NCI-H748 (cell line): ENCODE data around the gene ZNF473.

Experiments
- DNase-seq: peaks from one replicate; lab custom pipeline; 2025; ENCODE audit not compliant: unreplicated experiment; lab: John Stamatoyannopoulos, UW

Gene ZNF473

GRCh38 chr19:50003254-50003788, 22.5 kb upstream of the ZNF473 start:
- DNase-seq: no peak

DNA sequence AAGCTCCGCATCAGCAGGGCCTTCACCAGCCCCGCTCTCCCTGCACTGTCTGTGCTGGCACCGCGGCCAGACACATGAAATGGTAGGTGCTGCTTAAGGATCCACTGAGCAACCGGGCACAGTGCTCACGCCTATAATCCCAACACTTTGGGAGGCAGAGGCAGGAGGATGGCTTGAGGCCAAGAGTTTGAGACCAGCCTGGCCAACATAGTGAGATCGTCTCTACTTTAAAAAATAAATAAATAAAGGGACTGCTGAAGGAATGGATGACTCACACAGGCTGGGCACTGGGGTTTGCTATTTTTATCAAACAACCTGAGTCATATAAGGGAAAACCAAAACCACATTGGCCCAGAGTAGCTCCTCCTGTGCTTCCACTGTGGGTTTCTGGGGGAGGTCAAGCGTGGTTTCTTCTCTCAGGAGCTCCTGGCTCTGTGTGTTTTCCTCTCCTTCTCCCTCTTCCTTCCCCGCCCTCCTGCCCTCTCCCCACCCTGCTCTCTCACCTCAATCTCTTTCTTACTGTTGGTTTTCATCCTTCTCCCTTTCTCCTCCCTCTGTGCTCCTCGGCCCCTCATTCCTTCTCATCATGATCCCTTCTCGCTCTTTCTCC, 21.9 kb upstream of the ZNF473 start:
- DNase-seq: no peak

DNA sequence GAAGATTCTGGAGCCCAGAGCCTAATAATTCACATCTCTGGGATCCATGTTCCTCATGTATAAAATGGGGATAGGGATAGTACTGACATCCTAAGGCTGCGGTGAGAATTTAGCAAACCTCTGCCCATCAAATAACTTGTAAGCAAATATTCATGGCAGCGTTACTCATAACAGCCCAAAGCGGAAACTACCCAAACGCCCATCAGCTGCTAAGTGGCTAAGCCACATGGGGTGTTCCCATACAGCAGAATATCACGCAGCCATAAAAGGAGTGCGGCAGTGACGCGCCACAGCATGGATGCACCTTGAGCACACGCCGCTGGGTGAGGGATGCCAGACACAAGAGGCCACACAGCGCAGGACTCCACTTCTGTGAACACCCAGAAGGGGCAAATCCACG, 20.4 kb upstream of the ZNF473 start:
- no peak for DNase-seq

DNA sequence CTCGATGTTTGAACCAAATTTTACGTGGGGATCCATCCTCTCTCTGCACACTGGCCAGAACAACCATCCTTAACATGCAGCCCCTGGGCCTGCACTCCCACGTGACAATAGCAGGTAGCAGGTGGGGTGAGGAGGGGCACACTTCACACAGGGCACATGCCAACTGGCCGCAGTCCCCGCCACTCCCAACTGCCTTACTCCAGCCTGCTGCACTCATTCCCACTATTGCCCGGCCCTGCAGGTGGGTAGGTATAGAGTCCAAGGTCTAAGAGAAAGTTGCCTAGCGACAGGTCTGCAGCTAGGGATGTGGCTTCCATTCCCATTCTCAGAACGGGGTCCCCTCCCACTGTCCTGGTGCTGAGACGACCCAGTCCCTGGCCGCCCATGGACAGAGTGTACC, 18.6 kb upstream of the ZNF473 start:
- no peak for DNase-seq

GRCh38 chr19:50007947-50008346, 17.9 kb upstream of the ZNF473 start:
- DNase-seq: no peak

- no peak for DNase-seq
Observed at GRCh38 chr19:50008532-50008931, 17.3 kb upstream of the ZNF473 start.

GRCh38 chr19:50016225-50016807, 9.5 kb upstream of the ZNF473 start:
- no peak for DNase-seq

DNA sequence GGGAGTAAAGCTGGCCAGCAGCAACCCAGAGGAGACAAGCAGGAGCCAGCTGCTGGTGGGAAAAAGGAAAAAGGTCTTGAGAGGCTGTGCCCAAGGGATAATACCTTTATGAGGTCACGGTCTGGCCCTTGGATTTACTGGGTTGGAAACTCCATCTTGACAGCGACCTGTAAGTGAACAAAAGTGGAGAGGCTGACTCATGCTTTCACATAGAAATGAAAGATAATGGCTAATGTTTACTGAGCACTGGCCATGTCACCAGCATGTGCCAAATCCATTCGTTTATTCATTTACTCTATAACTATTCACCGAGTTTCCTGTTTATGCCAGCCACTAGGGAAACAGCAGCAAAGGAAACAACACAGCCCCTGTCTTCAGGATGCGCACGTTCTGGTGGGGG, 5.3 kb upstream of the ZNF473 start:
- no peak for DNase-seq

DNA sequence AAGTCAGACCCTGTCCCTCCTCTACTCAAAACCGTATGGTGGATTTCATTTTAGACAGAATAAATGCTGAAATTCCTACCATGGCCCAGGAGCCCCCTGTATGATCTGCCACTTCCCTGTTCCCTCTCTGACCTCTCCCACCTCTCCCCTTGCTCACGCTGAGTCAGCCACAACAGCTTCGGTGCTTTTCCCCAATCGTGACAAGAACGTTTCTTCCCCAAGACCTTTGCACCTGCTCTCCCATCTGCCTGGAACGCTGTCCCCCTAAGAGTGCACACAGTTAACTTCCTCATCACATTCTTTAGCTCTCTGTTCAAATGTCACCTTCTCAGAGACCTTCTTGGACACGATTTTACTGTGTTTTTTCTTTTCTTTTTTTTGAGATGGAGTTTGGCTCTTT, 3.0 kb upstream of the ZNF473 start:
- DNase-seq: no peak

- peak; percentile 62 for DNase-seq
Observed at GRCh38 chr19:50024719-50025021, 1.1 kb upstream of the ZNF473 start.

DNA sequence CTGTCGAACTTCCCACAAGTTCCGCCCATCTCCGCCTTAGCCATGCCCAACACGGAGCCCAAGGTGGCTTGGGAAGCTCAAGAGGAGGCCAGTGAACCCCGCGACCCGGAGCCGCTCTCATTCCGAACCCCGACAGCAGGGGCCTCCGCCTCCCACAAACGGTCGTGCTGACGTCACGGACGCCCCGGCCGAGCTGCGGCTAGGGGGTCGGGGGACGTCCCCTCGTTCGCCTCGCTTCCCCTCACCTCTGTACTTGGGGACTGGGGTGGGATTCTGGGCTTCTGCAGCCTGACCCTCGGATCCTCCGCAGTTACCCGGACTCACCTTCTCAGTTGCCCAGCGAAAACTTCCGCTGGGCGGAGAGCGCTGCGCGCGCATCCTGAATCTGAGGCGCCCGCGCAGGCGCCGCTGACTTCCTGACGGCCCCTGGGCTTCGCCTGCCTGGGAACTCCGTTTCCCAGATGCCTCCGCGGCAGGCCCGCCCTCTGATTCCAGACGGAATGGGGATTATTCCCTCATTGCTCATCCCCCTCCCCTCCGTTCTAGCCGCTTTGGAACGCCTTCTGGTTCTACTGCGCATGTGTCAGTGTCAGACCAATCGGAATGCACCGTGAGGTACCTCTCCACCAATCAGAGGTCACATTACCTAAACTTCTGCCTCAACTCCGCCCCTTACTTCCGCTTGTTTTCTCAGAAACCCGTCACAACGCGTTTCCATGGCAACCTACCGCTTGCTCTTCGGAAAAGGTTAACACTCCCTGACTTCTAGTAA, 597 bp upstream of the ZNF473 start, which contains the start of gene VRK3:
Gene VRK3, minus strand, starts transcription at position 351 of the 772 bp plus-strand sequence. CDS start 9,210 bp downstream, outside the sequence.
- peak; percentile 100 for DNase-seq

GRCh38 chr19:50026550-50026906, 723 bp downstream of the ZNF473 start:
- DNase-seq: no peak

DNA sequence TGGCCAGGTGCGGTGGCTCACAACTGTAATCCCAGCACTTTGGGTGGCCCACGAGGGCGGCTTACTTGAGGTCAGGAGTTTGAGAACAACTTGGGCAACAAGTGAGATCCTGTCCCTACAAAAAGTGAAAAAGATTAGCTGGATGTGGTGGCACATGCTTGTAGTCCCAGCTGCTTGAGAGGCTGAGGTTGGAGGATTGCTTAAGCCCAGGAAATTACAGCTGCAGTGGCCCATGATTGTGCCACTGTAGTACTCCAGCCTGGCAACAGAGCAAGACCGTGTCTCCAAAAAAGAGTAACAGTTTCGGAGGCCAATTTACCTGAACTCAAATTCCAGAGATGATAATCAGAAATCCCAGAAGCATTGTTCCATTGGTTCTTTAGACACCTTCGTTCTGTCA, 4.4 kb downstream of the ZNF473 start:
- no peak for DNase-seq

- DNase-seq: no peak
Observed at GRCh38 chr19:50030937-50031336, 5.1 kb downstream of the ZNF473 start.

GRCh38 chr19:50036908-50037307, 11.1 kb downstream of the ZNF473 start:
- no peak for DNase-seq

DNA sequence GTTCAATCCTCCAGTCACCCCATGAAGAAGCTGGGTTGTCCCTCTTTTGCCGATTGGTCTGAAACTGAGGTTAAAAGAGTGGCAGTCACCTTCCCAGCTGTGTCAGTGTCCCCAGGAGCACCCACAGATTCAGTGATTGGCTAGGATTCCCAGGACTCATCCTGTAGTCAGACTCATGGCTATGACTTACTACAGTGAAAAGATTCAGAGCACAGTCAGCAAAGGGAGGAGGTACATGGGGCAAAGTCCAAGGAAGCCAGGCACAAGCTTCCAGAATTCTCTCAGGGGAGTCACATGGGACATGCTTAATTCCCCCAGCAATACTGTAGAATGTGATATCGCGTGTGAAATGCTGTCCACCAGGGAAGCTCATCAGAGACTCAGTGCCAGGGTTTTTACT, 14.2 kb downstream of the ZNF473 start:
- DNase-seq: no peak

- no peak for DNase-seq
Observed at GRCh38 chr19:50040967-50041366, 15.2 kb downstream of the ZNF473 start.

DNA sequence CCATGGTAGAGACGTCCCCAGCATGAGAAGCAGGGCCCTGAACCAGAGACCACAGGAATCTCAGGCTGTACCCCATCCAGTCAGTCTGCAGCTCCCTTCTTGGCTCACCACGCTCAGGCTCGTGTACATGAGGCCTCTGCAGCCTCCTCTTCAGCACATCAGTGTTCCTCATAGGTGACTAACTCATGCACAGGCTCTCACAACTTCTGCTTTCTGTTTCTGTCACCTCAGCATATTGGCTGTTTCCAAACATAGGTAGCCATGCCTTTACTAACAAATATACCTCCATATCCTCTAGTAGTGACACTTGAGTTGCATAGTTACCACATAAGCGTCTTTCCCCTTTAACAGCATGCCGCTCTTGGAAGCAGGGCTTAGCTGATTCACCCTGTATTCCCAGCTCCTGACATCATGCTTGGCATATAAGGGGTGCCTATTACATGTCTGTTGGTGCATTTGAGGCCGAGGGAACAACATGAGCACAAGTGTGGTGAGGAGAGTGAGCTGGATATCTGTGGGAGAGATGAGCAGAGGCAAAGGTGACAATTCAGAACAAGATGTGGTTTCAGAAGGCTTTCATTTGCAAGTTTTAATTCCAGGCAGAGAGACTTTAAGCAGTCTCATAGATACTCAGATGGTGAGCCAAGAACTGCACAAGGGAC, 16.7 kb downstream of the ZNF473 start:
- no peak for DNase-seq

DNA sequence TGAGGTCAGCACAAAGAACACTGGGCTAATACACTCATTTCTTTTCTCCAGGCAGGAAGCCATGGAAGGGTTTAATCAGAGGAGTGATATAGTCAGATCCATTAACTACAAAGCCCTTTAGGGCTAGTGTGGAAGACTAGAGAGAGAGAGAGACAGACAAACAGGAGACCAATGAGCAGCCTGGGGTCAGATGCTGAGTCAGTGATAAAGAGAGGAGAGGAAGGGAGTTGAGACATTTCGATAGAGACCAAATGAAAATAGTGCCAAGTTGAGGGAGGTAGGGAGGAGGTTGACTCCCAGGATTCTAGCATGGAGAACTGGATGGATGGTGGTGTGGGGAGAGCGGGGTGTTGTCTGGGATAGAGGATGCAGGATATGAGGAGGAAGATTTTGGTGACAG, 18.2 kb downstream of the ZNF473 start:
- DNase-seq: no peak

DNA sequence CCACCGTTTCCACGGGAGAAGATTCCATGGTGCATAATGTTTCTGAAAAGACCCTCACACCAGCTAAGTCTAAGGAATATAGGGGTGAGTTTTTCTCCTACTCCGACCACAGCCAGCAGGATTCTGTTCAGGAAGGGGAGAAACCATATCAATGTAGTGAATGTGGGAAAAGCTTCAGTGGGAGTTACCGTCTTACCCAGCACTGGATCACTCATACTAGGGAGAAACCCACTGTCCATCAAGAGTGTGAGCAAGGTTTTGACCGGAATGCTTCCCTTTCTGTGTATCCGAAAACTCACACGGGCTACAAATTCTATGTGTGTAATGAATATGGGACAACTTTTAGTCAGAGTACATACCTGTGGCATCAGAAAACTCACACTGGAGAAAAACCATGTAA, 19.1 kb downstream of the ZNF473 start:
- DNase-seq: no peak

DNA sequence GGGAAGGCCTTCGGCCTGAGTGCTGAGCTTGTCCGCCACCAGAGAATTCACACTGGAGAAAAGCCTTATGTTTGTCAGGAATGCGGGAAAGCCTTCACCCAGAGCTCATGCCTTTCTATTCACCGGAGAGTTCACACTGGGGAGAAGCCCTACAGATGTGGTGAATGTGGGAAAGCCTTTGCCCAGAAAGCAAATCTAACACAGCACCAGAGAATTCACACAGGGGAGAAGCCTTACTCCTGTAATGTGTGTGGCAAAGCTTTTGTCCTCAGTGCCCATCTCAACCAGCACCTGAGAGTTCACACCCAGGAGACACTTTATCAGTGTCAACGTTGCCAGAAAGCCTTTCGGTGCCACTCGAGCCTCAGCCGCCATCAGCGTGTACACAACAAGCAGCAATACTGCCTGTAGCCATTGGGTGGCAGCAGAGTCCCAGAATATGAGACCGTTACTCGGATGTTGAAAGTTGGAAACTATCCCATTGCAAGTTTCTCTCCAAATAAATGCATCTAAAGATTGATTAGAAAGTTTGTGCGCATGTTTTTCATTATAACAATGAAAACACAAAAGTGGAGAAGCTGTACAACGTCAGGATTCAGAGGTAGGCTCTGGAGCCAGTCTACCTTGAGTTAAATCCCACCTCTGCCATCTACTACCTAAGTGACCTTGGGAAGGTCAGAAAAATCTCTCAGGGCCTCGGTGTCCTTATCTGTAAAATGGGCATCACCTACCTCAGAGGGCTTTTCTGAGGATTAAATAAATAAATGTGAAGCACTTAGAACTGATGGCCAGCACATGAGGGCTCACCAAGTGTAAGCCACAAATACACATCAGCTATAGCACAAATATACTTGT, 21.1 kb downstream of the ZNF473 start:
- peak; percentile 54 for DNase-seq
